Stimulated activated CD8-positive, alpha-beta memory T cell treated with anti-CD3 and anti-CD28 coated beads, Interleukin-12 subunit alpha, Interleukin-12 subunit beta, amount 100 ng/mL, for 1 hour (primary cell): Measurements from ENCODE around the gene AADAC.
"Not testable (repeated sequence)": the region's sequence is repeated elsewhere in the genome, so short reads cannot be mapped to it uniquely, and the experiment has no call there.

Source experiments
- DNase-seq: peaks from one replicate; pipeline ENCODE4 v3.0.0-alpha.2; 2020; ENCODE audit warnings: low read depth

Gene AADAC

GRCh38 chr3:151813799-151814198, at the start of gene AADAC:
Gene AADAC, plus strand, starts transcription at chr3:151814116. Its CDS starts 47 bp downstream, at chr3:151814163.
- no peak for DNase-seq

DNA sequence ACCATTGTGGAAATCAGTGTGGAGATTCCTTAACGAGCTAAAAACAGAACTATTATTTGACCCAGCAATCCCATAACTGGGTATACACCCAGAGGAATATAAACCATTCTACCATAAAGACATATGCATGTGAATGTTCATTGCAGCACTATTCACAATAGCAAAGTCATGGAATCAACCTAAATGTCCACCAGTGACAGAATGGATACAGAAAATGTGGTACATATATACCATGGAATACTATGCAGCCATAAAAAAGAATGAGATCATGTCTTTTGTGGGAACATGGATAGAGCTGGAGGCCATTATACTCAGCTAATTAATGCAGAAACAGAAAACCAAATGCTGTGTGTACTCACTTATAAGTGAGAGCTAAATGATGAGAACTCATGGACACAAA, 49.2 kb upstream of the AADAC start:
- not testable (repeated sequence) for DNase-seq

GRCh38 chr3:151765685-151766084, 48.2 kb upstream of the AADAC start:
- DNase-seq, result no peak

GRCh38 chr3:151766454-151766853, 47.5 kb upstream of the AADAC start:
- no peak for DNase-seq

GRCh38 chr3:151768393-151768930, 45.5 kb upstream of the AADAC start:
- DNase-seq, result no peak

DNA sequence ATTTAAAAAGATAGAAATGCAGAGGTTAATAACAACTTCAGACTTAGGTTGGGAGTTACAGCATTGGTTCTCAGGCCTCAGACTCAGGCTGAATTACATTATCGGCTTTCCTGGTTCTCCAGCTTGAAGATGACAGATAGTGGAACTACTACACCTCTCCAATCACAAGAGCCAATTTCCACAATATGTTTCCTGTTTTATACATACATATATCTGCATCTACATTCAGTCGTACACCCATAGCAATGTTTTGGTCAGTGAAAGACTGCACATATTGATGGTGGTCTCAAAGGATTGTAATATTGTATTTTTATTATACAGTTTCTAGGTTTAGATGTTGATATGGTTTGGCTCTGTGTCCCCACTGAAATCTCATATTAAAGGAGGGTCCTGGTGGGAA, 44.7 kb upstream of the AADAC start:
- no peak for DNase-seq

DNA sequence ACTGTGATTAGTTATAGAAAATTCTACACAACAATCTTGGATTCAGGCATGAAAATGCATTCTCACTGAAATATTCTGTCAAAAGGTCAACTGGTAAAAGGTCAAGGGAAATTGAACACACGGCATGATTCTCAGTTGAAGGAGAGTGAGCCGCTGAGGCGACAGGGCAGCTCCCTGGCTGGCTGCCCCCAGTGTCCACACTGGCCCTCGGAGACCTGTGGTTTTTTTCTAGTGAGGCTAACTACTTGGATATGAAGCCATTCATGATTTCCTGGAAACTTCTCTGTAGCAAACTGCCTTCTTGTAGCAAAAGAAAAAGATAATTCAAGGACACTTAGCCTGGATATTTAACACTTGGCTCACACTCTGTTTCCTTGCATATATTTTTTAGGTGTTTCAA, 43.0 kb upstream of the AADAC start:
- no peak for DNase-seq

DNA sequence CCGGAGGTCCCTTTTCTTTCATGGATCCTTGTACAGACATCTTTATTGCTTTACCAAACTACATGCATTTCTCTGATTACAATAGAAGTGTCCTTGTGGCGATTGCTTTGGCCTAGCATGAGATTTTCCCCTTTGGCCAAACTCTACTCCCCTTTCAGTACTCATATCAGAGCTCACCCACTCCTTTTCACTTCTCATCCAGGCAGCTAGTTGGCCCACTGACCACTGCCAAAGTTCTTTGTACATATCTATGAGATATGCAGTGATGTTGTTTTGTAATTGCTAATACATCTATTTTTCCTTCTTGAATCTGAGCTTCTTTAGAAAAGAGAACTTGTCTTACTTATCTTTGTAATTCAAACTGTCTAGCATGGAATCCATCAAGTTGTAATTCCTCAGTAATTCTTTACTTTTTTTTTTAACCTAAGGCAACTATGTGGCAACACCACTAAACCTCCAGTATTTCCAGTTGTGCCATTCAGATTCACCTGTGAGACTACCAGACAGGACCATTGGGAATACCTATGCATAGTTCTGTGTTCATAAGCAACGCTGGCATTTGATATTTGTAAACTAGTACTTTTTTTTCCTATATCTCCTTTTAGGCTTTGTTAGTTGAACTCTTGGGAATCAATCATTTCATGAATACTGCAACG, 41.0 kb upstream of the AADAC start:
- no peak for DNase-seq

- no peak for DNase-seq
These were observed 39.7 kb upstream of the AADAC start for GRCh38 chr3:151774235-151774634.

DNA sequence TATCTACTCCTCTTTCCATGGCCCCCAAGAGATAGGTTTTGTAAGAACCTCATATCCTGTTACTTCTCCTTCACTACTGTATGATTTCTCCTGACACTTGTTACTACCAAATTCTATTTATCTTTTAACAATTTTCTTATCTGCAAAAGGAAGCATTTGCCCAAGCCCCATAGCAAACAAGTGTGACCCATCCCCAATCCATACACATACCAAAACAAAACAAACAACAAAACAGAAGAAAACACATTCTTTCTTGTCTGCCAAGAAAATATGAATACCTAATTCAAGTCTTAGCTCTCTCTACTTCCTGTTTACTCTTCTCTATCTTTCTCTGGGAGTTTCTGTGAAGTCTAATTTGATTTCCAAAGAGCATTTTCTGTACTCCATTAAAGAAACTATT, 39.0 kb upstream of the AADAC start:
- no peak for DNase-seq

GRCh38 chr3:151775314-151776258, 38.3 kb upstream of the AADAC start:
- no peak for DNase-seq

DNA sequence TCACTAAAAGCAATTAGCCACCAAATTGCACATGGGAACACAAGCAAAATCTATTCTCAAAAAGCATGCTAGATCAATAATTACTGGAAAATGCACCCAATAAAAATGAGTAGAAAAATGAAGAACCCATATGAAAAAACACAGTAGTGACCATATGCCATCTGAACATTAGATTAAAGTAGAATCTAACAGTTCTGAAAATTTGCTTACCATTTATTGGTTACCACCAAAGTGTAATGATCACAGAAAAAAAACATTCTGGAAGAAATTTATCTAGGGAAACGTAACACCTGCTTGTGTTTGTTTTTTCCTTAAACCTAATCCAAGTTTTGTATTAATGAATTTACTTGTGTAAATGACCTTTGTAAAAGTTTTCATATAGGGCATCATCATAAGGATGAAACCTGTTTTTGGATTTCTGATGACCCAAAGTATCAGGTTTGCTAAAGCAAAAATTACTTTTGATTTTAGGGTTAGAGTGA, 37.6 kb upstream of the AADAC start:
- no peak for DNase-seq

GRCh38 chr3:151777880-151778279, 36.0 kb upstream of the AADAC start:
- DNase-seq, result no peak

- no peak for DNase-seq
These were observed 26.3 kb upstream of the AADAC start for GRCh38 chr3:151787626-151788025.

- DNase-seq, result no peak
These were observed 25.5 kb upstream of the AADAC start for GRCh38 chr3:151788401-151788800.

DNA sequence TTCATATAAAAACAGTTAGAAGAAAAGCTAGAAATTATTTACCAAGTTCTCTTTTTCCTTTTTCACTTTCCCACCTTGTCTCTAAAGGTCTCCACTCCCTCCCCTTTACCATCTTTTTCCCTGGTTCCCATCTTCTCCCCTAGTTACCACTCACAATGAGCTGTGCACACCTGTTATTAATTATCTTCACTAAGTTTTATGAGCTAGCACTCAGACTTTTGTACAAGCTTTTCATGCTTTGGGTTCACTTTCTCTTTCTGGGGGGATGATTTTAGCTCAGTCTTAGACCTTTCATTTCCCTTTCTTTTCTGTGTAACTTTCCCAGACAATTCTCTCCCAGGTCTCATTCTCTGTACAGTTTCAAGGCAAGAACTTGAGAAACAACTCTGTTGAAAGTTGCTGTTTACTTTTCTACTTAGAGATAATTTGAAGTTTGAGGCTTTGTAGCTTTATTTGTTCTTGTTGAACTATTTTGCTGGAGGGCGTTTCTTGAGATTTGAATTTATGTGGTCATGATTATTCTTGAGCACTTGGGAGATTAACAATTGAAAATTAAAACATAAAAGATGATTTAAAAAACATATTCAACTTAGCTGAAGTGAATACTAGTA, 24.0 kb upstream of the AADAC start:
- no peak for DNase-seq

DNA sequence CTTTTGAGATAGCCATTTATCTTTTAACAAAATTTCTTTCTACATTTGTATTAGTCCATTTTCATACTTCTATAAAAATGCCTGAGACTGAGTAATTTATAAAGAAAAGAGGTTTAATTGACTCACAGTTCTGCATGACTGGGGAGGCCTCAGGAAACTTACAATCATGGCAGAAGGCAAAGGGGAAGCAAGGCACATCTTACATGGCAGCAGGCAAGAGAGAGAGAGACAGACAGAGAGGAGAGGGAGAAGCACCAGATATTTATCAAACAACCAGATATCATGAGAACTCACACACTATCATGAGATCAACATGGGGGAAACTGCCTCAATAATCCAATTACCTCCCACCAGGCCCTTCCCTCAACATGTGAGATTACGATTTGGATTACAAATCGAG, 23.2 kb upstream of the AADAC start:
- DNase-seq, result not testable (repeated sequence)

DNA sequence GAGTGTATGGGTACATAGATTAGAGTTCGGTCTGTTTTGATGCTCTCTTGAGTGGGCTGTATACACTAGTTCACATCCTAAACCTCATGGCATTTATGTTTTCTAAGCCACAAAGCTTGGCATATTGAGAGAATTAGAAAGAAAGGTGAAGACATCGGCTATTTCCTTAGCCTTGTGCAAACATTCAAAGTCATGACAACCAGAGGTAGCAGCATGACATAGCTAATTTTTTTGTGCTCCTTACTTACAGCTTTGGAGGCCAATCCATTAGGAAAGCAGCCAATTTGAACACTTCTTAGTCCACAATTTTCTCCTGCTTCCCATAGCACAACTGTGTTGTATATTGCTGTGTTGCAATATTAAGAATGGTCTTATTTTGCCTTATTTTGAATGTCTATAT, 21.5 kb upstream of the AADAC start:
- no peak for DNase-seq

DNA sequence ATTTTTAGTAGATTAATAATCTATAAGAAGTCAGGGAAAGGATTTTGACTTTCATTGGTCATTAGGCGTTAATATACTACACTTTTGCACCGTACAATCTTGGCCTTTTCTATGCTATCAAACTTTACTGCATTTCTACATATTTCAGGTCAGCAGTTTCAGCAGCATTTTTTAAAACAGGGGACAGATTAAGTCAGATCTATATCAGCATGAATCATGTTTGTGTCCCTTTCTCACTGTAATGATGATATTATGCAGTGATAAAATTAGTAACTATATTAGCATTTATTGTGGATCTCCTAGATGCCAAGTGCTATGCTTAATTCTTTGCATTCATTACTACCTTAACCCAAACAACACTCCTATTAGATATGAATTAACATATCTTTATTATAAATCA, 20.3 kb upstream of the AADAC start:
- DNase-seq, result no peak

GRCh38 chr3:151794080-151794479, 19.8 kb upstream of the AADAC start:
- DNase-seq, result no peak

DNA sequence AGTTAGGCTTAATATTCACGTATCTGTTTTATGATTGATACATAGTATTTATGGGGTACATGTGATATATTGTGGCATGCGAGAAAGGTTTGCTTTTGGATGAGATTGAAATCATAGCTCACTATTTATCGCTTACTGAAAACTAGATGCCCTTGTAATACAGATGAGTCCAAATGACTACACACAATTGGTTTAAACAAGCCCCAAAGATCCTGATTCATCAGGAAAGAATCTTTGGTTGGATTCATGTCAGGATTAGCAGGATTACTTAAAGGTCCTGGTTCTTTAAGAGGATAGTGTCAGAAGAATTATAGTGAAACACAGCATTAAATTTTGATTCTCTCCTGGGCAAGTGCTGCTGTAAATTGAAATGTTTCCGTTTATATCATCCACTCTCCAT, 18.6 kb upstream of the AADAC start:
- no peak for DNase-seq

DNA sequence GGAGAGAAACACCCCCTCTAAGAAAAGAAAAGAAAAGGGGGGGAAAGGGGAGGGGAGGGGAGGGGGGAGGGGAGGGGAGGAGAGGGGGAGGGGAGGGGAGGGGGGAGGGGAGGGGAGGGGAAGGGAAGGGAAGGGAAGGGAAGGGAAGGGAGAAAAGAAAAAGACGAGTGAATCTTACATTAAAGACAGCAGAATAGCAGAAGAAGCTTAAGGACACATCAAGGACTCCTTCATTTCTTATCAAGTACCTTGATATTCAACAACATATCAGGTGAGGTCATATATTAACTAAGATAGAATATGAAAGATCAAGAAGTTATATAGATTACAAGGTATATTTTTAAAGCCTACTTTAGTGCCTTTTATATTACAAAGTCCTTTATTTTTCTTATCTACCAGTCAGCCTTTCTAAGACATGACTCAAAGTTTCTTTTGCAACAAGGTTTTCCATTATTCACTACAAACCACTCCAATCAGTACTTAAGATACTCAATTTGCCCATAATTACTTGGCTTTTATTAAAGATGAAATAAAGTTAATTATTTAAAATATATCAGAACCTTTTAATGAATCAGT, 17.7 kb upstream of the AADAC start:
- no peak for DNase-seq
